Measurements from ENCODE around the gene RBP2. TPM values are rescaled to one million over a fixed set of nuclear protein-coding genes. Genes with fewer than 3 reads are reported as not detected.
A peak's percentile ranks its signal among the peaks of the same experiment; 100 is the strongest.

RBP2 gene
- total RNA-seq, 1 experiment from 2014 or later = not detected

DNA sequence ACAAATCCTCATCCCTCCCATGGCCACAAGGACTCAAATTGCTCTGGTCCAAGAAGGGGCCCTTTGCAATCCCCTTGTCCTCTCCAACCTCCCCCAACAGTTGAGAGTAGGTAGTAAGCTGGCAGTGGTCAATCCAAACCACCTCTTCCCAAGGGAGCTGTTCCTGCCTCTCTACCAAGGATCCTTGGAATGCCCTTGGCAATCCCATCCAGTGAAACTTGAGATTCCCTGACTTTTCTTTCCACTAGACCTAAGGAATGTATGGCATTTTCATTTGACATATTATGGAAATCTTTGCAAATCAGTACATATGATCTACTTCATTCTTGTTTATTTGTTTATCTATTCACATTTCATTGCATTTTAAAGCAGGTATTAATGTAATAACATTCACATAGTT is 4.8 kb upstream of the RBP2 start:
- DNase-seq (ENCODE audit: low read depth) = peak; percentile 23

DNA sequence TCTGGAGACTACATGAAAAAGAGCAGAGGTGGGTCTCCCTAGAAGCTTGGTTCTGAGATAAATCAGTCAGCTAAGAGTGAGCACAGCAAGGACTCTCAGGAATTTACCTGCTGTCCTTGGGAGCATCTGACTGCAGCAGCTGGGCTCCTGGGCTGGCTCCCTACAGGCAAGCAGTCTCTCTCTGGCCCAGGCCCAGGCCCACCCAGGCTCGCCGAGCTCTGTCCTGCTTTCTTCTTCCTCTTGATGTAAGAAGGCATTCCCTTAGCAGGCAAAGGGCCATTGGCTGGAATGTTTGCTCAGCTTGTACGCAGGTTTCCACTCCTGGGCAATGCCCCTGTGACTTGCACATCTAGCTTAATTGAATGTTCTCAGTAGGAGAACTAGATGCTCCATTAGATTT is 4.3 kb upstream of the RBP2 start:
- DNase-seq (ENCODE audit: low read depth) = no peak

DNA sequence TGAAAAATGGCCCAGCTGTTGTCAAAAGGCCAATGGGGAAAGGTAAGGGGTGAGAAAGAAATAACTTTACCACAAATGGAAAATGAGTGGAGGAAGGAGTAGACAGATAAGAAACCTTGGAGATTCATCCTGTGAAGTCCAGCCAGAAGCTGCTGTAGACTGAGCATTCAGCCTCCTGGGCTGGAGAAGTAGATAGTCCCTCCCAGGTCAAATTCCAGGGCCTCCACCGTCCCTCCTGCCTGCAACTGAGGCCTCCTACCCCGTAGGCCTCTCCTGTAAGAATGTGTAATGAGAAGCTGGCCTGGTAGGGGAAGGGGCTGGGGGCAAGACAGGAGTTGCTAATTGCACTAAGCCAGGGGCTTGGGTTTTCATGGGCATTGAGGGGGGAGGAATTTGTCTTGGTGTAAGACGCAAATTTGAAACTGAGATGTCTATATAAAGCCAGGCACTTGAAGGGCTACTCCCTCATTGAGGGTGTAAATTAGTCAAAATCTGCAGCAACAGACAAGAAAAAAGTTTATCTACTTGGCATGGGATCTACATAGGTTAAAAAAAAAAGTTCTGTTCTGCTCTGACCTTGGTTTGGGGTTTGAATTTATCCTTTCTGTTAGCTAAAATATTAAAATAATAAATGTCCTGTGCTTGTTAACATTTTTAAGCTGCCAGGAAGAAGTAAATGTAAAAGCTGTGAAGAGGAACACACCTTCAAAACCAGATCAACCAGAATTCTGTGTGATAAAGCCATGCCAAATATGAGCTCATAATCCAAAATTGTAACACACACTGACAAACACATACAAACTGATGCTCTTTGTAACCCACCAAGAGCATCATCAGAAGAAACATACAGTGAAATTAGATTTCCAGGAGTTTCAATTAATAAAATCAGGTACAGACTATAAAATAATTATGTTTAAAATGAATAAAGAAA is 1.7 kb upstream of the RBP2 start:
- no peak for DNase-seq (ENCODE audit: low read depth)

DNA sequence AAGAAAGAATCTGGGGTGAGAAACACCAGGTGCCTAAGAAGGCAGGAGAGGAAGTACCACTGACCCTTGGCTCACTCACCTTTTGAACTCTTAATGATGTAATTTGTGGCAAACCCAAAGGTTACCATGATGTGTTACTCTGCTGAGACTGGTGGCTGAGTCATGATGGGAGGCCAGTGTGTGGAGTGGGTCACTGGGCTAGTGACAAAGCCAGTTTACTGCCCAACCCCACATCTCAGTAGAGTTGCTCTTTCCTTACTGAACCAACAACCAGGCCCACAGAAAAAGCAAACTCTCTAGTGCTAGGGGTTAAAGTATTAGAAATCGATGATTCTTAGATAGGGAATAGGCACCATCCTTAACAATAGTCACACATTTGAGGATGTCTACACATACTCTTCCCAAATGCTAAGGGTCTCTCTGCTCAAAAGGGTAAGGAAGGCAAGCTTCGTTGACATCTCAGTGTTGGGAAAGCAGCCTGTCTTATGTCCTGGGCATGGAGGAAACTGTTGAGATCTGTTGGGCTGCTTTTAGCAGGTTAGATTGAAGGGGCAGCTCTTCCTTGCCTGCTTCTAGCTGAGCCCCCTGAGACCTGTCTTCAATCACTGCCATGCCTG is 3.1 kb downstream of the RBP2 start:
- peak; percentile 47 for DNase-seq (ENCODE audit: low read depth)

DNA sequence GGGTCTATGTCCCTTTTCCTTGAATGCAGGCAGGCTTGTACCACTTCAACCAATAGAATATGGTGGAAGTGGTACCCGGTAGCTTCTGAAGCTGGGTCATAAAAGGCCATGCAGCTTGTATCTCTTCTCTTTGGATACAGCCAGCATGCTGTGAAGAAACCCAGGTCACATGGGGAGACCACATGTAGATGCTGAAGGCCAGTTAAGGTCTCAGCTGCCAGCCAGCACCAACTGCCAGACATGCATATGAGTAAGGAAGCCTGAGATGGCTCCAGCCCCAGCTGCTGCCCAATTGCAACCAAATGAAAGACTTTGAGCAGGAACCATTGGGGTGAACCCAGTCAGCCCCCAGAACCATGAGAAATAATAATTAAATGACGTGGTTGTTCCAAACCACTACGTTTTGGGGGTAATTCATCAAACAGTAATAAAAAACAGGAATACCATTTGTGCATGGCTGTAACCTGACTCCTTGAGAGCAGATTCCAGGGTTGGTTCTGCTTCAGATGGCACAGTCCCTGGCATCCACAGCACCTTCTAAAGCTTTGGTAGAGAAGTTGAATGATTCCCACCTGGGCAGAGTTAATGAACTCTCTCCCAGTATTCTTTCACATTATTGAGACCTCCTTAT is 3.8 kb downstream of the RBP2 start:
- peak; percentile 54 for DNase-seq (ENCODE audit: low read depth)

DNA sequence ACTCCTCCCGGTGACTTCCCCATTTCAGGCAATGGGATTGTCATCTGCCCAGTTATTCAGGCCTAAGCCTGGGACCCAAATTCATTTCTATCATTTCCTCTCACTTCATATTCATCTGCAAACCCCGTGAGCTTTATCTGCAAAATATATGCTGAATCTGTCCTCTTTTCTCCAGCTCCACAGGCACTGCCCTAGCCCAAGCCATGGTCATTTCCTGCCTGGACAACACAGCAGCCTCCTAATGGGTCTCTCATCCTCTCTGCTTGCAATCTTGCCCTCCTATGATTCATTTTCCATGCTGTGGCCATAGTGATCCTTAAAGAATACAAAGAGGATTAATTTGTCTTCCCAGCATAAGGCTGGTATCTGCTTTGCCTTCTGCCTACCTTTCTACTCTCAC is 6.1 kb downstream of the RBP2 start:
- DNase-seq (ENCODE audit: low read depth) = no peak

DNA sequence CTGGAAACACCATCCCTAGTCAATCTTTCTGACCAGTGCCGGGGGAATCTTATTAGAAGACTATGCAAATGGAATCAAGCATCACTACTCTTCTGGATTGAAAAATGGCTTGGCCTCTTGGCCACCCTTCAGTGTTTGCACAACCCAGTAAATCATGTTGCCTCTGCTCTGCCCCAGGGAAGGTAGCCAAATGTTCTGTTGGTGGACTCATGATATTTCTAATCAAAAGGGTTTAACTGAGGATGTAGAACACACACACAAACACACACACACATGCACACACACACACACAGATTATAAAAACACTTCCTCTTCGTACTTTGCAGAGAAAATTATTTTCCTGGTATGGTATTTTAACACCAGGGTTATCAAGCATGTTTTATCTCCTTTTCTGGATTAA is 7.9 kb downstream of the RBP2 start:
- DNase-seq (ENCODE audit: low read depth) = no peak

DNA sequence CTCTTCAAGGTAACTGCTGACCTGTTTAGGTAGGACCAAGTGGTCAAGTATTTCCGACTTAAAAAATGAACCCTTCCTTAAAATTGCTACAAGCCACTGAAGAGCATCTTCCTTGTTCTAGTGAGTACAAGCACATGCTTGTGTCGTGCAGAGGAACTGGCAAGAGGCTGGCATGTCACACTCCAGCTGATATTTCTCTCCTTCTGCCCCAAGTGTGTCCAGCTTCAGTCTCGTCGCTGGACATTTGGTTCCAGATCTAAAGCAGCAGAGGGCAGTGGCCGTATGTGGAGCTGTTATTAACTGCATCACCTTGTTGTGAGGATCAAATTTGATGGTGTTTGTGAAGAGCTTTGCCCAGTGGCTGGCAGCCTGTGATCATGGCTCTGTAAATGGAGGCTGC is 10.0 kb downstream of the RBP2 start:
- no peak for DNase-seq (ENCODE audit: low read depth)

DNA sequence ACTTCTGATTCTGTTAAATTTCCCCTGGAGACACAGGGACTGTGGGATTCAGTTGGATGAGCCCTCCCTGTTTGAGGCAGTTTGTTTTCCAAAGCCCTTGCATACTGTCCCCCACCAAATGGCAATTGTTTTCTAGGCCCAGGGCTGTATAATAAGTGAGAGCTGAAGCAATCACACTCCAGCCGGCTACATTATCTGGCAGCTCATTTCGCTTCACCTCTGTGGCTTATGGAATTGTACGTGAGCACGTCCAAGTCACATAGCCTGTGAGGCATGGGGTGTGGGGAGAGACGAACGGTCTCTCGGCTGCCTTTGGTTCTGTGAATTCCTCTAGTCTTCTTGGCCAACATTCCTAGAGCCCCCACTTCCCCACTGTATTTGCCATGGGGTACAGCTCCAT is 10.7 kb downstream of the RBP2 start:
- DNase-seq (ENCODE audit: low read depth) = no peak

DNA sequence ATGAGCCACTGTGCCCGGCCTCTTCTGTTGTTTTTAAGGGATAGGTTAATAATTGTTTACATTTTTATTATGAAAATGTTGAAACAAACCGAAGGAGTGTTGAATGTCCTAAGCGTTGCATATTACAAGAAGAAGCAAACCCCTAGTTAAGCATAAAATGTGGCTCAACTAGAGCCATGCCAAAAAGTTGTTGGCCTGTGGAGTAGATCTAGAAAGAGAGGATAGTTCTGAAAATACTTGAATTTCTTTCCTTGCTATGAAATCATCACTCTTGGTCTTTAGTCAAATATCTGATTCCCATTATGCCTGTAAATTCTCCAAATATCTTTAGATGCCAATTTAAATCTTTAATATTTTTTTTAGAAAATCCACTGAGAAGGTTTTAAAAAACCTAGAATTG is 12.8 kb downstream of the RBP2 start:
- DNase-seq (ENCODE audit: low read depth) = no peak

DNA sequence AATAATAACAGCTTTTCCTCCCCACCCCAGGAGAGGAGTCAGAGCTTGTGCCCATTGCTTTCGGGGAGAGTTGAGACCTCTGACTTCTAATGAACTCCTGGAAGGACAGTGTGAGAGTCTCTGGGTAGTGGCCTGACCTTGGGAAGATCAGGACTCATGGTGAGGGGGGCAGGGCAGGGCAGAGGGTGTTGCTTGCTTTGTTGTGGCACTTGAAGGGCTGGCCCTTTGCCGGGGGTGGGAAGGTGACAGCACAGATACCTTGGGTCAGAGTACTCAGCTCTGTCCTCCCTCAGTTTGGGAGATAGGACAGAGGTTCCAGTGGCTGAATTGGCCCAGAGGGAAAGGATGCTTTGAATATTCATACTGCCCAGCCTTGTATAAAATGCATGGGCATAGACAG is 15.8 kb downstream of the RBP2 start:
- DNase-seq (ENCODE audit: low read depth) = no peak

DNA sequence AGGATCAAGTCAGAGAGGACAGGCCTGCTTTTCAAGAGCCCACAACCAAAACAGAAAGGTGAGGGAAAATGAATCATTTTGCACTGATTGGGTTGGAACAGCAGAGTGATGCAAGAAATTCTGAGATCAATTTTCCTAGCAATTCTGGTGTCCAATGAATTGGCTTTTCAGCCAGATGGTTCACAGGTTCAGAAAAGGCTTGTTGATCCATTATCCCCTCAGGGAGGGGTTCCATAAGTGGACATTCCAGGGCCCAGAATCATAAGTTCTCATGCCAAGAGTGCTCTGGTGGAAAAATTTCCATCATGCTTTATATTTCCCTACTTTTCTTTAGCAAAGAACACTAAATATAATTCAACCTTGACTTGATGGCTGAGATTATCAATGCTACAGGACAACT is 16.2 kb downstream of the RBP2 start:
- DNase-seq (ENCODE audit: low read depth) = no peak

DNA sequence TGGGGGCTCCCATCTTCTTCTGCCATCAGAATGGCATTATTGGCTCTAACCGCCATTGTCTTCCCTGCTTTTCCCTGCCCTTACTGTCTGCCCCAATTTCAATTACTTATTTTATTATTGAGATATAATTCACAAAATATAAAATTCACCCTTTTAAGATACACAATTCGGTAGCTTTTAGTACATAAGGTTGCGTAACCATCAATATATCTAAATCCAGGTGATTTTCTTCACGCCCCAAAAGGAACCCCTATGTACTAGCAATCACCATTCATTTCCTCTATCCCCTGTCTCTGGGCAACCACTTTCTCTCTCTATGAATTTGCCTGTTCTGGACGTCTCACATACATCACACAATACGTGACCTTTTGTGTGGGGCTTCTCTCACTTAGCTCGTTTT is 18.0 kb downstream of the RBP2 start:
- no peak for DNase-seq (ENCODE audit: low read depth)

DNA sequence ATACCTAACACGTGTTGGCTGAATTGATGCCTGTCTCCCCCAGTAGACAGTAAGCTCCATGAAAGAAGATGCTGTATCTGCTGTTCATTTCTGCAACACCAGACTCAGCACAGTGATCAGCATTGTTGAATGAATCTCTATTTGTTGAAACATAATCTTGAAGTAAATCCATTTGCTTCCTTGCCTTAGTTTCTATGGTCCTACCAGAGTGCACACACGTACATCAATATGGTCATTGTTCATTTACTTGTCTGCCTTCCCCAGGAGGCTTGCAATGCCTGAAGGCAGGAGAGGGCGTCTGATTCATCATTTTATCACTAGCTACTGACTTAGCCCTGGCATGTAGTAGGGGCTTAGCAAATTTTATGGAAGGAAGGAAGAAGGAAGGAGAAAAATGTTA is 19.2 kb downstream of the RBP2 start:
- DNase-seq (ENCODE audit: low read depth) = no peak

DNA sequence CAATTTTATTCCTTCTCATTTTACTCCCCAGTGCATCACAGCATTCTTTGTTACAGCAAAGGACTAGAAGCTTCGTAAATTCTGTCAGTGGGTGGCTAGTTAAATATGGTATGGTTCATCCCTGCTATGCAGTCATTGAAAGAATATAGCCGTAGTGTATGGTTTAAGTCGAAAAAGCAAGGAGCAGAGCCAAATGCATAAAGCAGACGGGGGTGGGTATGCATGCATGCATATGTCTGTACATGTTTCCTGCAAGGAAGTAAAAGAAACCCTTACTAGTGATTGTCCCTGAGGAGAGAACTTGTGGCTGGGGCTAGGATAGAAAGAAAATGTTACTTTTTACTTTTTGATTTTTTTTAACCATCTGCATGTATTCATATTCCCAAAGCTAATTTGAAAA is 19.9 kb downstream of the RBP2 start:
- no peak for DNase-seq (ENCODE audit: low read depth)

DNA sequence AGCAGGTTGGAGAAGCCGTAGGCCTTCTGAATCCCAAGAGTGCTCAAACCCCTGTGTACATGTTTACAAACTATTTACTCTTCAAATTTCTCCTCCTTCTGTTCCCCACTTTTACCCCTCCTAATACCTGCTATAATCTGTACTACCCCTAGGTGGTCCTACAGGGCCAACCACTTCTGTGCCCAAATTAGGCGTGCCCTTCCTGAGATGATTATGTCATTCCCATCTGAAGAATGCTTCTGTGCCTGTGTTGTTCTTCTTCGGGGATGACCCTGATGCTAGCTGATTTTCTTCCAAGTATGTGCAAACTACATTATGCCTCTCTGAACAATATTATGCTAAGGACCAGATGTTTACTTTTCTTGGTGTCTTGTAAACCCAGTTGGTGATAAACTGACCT is 20.5 kb downstream of the RBP2 start:
- DNase-seq (ENCODE audit: low read depth) = no peak

DNA sequence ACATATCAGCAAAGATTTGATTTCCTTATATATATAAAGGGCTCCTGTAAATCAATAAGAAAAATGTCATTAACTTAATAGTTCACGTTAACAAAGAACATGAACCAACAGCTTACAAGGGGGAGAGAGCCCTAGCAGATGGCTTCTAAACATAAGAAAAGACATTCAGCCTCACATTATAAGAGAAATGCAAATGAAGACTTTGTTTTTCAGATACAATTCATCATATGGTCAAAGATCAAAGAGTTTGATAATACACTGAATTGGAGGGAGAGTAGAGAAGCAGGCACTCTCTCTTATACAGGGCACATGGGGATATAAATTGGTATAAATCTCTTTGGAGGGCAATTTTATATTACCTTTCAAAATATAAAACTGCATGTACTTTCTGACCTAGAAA is 21.1 kb downstream of the RBP2 start:
- no peak for DNase-seq (ENCODE audit: low read depth)

DNA sequence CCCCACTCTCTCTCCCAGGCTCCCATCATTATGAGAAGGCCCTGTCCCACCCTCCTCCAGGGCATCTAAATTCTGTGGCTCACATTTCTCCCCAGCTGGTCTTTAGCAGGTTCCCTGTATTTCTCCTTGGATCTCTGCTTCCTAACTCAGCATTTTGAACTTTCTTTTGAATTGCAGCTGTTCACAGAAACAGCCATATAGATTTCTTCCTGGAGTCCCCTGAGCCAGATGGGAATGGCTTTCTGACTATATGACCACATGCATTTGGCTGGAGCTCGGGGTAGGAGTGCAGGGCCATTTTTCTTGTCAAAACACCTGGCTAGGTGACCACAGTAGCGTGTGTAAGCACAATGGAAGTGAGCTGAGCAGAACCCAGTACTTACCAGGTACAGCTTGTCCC is 22.0 kb downstream of the RBP2 start:
- DNase-seq (ENCODE audit: low read depth) = no peak

DNA sequence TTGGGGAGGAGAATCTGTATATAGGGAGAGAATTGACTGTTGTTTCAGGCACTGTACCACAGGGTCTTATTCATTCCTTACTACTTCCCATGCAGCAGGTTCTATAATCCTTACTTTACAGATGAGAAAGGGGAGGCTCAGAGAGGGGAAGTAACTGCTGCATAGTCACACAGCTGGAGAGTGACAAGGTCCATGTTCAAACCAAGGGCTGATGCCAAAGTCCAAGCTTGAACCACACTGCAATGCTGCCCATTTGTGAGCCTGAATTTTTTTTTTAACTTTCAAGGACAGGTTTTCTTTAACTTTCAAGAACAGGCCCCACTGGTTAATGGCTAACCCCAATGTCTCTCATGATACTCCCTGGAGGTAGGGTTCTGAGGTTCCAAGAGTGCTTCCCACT is 26.2 kb downstream of the RBP2 start:
- DNase-seq (ENCODE audit: low read depth) = no peak

DNA sequence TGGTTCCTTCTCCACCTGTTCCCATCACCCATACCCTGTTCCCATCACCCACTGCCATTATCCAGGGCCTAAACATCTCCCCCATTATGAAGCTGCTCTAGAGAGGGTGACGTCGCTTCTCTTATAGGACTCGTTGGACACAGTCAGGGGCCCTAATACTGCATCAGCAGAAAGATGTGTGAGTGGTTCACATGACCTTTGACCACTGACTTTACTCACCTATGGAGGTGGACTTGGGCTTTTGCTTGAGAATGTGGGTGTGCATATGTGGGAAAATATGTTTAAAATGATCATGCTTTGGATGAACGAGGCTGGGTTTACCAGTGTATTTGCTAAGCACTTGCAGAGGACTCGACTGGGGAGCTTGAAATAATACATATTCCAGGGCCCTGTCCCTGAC is 26.8 kb downstream of the RBP2 start:
- DNase-seq (ENCODE audit: low read depth) = no peak

DNA sequence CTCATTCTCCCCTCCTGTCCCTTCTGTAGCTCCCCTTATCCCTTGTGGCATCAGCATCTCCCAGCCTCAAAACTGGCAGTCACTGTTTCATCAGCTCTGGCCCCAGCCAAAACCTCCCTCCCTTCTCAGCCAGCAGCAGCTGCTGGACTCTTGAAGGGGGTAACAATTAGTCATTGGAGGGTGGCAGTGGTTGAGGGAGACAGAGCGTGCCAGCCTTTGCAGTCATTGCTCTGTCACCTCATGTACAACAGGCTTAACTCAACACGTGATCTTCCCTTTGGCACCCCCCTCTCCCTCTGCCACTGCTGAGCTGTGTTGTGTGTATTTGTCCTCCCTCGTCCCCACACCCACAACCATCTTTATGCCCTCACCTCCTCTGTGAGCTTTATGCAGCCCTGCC is 28.2 kb downstream of the RBP2 start:
- DNase-seq (ENCODE audit: low read depth) = peak; percentile 94

DNA sequence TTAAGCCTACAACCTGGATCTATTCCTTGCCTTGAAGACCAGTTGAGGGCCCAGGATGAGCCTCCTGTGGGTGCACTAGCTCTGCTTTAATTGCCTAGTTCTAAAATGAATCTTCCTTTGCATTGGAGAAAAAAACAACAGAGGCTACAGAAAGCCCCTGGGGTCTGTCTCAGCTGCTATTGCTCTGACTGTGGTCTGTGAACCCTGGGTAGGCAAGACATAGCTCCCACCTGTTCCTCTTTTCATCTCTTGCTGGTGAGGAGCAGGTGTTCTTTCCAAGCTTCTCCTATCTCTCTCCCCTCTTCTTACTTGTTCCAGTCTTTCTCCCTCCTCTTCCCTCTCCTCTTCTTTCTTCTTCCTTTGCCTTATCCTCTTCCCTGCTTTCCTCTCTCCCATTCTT is 28.8 kb downstream of the RBP2 start:
- DNase-seq (ENCODE audit: low read depth) = peak; percentile 68

DNA sequence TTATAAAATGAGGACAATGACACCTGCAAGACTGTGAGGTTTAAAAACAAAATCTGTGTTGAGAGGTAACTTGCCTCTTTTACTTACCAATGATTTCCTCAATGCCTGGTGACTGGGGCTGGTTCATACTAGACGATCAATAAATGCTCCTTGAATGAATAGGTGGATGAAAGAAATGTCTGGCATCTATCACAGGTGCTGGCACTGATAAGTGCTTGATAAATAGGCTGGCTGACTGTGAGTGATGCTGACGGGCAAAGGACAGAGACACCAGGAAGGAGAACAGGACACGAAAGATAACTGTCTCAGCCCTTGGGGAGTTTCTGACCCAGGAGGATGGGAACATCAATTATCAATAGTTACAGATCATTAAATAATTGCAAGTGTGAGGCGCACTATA is 31.9 kb downstream of the RBP2 start:
- no peak for DNase-seq (ENCODE audit: low read depth)
